Neural cell (in vitro differentiated cells): ENCODE data around the gene TRAF3.

Experiments used
- MXI1 ChIP-seq: fragments of 450-650 bp; conservative IDR thresholded peaks from 2 replicates; pipeline ENCODE4 v1.6.1; 2014; ENCODE audit warnings: antibody characterized with exemption, mild to moderate bottlenecking; ENCODE audit not compliant: poor library complexity, severe bottlenecking
- POLR2AphosphoS5 ChIP-seq: IDR thresholded peaks from 2 replicates; pipeline ENCODE4 v1.6.1; 2012

- no peak for TF ChIP-seq POLR2AphosphoS5
- TF ChIP-seq MXI1: no peak
Measured at GRCh38 chr14:102952276-102952675, 175.0 kb downstream of the TRAF3 start.
